Coronary artery (tissue), 2 donors: Measurements from ENCODE around the gene ATXN7.

ENCODE experiments used
- DNase-seq: peaks from one replicate; pipeline ENCODE4 v3.0.0-alpha.2; 2017; ENCODE audit warnings: low spot score
- H3K27ac ChIP-seq, 2 donors: fragments of 200-600 bp; sonication (generic); one replicate each; pipeline ENCODE4 v1.5.1; 2016 to 2019
- H3K4me3 ChIP-seq: fragments of 200-600 bp; sonication (generic); 2 replicates; pipeline ENCODE4 v1.5.1; 2016; ENCODE audit warnings: mild to moderate bottlenecking, moderate library complexity
- TF ChIP-seq, protein P1 (sequence below): fragments of 200-600 bp; sonication (generic); IDR thresholded peaks from one replicate; pipeline ENCODE4 v1.5.1; 2019; ENCODE audit warnings: antibody characterized with exemption

The ATXN7 gene

DNA sequence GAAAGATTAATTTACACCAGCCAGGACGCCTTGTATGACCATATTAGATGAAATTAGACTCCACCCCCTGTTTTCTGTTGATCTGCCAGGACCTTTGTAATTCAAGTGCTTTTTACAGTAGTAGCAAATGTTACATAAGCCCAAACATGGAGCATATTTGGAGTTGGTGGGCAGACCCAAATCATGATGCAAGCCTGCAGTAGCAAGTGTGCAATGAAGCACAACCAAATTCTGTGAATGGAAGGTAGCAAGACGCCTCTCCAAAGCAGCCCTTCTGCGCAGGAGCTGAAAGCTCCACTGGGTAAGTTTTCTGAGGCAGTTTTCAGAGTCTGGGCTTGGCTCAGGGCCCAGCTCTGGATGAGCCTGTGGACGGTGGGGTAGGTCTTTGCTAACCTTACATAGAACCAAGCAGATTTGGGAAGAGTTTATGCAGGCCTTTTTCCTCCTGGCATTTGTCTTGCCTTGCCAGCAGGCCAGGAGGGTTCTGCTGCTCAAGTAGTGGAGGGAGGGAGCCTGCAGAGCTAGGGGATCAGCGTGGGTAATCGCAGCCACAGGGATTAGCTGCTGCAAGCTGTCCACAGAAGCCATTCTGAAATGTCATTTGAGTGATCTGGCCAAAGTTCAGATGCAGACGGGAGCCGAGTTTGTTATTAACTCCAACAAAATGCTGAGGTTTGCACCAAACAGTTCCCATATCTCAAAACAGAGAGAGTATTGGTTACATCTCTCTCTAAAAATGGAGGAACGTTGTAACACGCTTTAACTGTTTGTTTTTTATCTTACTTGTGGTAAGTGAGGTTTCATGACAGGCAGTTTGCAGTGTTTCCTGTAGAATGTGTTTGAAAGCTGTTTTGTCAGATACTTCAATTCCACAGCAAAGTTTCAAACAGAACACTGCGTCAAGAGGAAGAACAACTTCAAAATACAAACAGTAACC is 104.3 kb downstream of the ATXN7 start:
- peak overlapping the region; percentile 59 for H3K4me3 ChIP-seq
- no peak for DNase-seq
- TF ChIP-seq, protein P1, sequence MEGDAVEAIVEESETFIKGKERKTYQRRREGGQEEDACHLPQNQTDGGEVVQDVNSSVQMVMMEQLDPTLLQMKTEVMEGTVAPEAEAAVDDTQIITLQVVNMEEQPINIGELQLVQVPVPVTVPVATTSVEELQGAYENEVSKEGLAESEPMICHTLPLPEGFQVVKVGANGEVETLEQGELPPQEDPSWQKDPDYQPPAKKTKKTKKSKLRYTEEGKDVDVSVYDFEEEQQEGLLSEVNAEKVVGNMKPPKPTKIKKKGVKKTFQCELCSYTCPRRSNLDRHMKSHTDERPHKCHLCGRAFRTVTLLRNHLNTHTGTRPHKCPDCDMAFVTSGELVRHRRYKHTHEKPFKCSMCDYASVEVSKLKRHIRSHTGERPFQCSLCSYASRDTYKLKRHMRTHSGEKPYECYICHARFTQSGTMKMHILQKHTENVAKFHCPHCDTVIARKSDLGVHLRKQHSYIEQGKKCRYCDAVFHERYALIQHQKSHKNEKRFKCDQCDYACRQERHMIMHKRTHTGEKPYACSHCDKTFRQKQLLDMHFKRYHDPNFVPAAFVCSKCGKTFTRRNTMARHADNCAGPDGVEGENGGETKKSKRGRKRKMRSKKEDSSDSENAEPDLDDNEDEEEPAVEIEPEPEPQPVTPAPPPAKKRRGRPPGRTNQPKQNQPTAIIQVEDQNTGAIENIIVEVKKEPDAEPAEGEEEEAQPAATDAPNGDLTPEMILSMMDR, result no peak
- H3K27ac ChIP-seq, result peak overlapping the region; percentile 42 to 75

DNA sequence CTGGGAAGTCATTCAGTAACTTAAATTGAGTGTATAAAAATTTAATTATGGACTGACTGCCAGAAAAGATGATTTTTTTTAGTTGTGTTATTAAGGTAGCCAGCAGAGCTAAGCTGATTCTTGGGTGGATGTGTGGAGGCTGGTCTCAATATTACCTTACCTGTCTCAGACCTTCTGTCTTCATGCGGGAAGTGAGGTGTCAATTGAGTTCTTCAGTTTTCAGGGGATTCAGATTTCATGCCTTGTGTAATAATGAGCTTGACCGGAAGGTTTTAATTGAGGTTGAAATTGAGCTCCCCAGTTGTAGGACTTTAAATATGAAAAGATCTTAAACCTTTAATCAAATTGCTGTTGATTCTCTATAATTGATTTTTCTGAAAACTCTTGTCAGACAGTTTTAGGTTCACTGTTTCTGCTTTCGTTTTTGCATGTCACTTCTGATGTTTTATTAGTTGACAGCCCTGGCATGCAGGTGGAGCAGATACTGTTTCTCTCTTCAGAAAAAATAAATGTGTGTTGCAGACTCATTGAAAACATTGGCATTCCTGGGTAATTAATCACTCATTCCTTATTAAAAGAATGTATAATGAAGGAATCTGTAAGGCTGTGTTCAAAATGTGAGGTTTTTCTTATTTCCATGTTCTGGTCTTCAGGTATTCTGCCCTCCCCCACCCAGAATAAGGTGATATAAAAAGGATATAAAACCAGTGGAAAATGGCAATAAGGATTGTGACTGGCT is 105.1 kb downstream of the ATXN7 start:
- no peak for DNase-seq
- peak overlapping the region; percentile 59 for H3K4me3 ChIP-seq
- H3K27ac ChIP-seq, result peak overlapping the region; percentile 42 to 75
- TF ChIP-seq, protein P1, result no peak

DNA sequence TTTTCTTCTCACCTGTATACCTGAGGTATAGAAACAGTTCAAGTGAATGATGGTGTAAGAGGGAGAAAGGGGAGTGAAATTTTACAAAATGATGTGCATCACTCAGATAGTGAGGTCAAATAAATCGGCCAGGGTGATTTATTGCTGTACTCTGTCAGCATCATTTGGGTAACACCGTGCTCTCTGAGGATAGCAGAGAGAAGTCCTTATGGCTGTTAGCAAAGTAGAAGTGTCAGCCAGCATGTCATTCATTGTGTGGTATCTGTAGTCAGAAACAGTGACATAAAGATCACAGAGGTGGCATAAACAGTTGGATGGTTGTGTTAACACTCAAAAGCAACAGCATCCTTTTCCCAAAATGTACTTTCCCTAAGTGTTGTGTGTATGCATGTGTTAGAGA is 106.2 kb downstream of the ATXN7 start:
- DNase-seq, result no peak
- H3K4me3 ChIP-seq, result no peak overlapping the region
- TF ChIP-seq, protein P1, result no peak
- peak overlapping the region in 1 of 2 donors; percentile 33 for H3K27ac ChIP-seq

DNA sequence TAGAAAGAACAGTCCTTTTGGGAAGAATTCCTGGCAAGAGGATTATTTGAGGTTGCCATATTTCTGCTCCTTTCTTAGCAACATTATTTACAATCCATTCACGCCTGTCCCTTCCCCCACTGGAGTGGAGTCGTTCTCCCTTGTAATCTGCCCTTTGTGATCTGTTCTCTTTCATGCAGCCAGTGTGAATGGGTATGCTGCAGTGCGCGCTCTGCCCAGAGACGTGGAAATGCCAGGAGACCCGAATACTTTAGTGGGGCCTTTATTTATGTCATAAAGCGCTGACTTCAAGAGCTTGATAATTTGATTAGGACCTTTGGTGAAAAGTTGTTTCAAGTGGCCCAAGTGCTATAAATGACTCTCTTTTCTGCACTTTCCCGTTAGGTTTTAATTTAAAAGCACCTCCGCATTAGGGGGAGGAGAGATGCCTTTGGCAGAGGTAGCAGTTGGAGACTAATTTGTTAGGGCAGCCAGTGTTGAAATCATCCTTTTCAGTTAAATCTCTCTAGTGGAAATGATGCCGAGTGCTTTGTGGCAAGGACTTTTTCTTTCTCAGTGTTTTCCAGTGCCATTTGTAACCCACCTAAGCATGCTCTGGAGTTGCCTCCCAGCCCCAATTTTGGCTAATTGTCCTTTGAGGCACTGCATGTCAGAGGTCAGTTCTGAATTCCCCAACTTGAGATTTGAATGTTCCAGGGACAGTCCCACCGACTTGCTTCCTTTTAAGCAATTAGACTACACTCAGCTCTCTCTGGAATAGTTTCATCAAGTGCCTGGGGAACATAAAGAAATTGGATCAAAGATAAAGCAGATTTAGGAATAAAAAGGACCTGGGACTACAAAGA is 107.2 kb downstream of the ATXN7 start:
- peak overlapping the region; percentile 12 to 41 for H3K27ac ChIP-seq
- DNase-seq, result no peak
- peak overlapping the region; percentile 17 for H3K4me3 ChIP-seq
- TF ChIP-seq, protein P1, result no peak

DNA sequence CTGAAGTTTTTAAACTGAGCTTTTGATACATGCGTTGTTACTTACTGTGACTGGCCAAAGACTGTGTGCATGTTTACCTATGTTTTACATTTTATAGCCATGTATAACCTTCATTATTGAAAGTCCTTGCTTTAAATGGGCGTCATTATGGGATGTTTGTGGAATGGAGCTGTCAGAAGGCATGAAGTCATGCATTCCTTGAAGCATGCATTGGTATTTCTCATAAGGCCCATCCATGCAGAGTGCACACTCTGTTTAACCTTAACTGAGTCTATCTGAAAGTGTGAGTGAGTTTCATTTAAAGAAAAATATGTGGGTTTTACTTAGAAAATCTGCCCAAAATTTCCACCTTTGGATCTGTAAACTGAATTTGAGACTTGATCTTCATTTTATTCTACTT is 108.5 kb downstream of the ATXN7 start:
- DNase-seq, result no peak
- H3K27ac ChIP-seq, result no peak overlapping the region
- H3K4me3 ChIP-seq, result no peak overlapping the region
- TF ChIP-seq, protein P1, result no peak

DNA sequence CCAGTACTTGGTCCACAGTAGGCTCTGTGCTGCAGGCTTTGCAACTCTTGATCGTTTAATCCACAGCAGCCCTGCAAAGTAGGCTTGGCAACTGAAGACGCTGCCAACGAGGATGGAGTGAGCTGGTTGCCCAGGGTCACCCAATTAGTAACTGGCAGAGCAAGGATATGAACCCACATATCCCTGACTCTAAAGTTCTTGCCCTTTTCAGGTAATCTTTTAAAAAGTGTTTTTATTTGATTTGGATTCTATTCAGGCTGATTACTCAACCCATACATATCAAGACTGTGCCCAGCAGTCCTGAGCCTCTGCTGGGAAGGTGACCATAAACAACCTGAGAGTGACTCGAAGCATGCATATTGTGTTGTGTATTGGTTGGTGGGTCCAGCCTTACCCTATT is 109.3 kb downstream of the ATXN7 start:
- no peak overlapping the region for H3K4me3 ChIP-seq
- H3K27ac ChIP-seq, result no peak overlapping the region
- DNase-seq, result no peak
- TF ChIP-seq, protein P1, result no peak
